Hepatocyte (in vitro differentiated cells): ENCODE results near the gene TSPO2. TPM values are rescaled to one million over a fixed set of nuclear protein-coding genes. Genes with fewer than 3 reads are reported as not detected.

Experiments
- DNase-seq: peaks from one replicate; pipeline ENCODE4 v3.0.0-alpha.2; 2016; ENCODE audit warnings: low spot score
- H2AFZ ChIP-seq: fragments of 200-600 bp; sonication (generic); 2 replicates; pipeline ENCODE4 v1.6.0; 2016; ENCODE audit warnings: antibody characterized with exemption, mild to moderate bottlenecking
- H3K27ac ChIP-seq: fragments of 200-600 bp; sonication (generic); 2 replicates; pipeline ENCODE4 v1.5.1; 2016; ENCODE audit warnings: mild to moderate bottlenecking
- H3K27me3 ChIP-seq: fragments of 200-600 bp; sonication (generic); 2 replicates; pipeline ENCODE4 v1.6.1; 2016
- H3K36me3 ChIP-seq: fragments of 200-600 bp; sonication (generic); replicated peaks from 2 replicates; pipeline ENCODE4 v1.5.1; 2016; ENCODE audit warnings: low read depth; ENCODE audit not compliant: insufficient read depth
- H3K4me1 ChIP-seq: fragments of 200-600 bp; sonication (generic); 2 replicates; pipeline ENCODE4 v1.5.1; 2016; ENCODE audit warnings: mild to moderate bottlenecking, moderate library complexity; ENCODE audit not compliant: insufficient read depth
- H3K4me2 ChIP-seq: fragments of 200-600 bp; sonication (generic); 2 replicates; pipeline ENCODE4 v1.6.0; 2016
- H3K4me3 ChIP-seq: fragments of 200-600 bp; sonication (generic); 2 replicates; pipeline ENCODE4 v1.5.1; 2016; ENCODE audit warnings: mild to moderate bottlenecking
- H3K79me2 ChIP-seq: fragments of 200-600 bp; sonication (generic); 2 replicates; pipeline ENCODE4 v1.6.0; 2017; ENCODE audit warnings: mild to moderate bottlenecking
- H3K9me2 ChIP-seq: fragments of 200-600 bp; sonication (generic); replicated peaks from 2 replicates; pipeline ENCODE4 v1.6.0; 2017; ENCODE audit warnings: mild to moderate bottlenecking; ENCODE audit not compliant: insufficient read depth
- H3K9me3 ChIP-seq: fragments of 200-600 bp; sonication (generic); 2 replicates; pipeline ENCODE4 v1.5.1; 2016; ENCODE audit warnings: low read depth, mild to moderate bottlenecking
- H4K20me1 ChIP-seq: fragments of 200-600 bp; sonication (generic); 2 replicates; pipeline ENCODE4 v1.6.0; 2016; ENCODE audit warnings: mild to moderate bottlenecking; ENCODE audit not compliant: insufficient read depth, poor library complexity, severe bottlenecking
- EZH2 ChIP-seq: fragments of 200-600 bp; sonication (generic); IDR thresholded peaks from 2 replicates; pipeline ENCODE4 v1.6.1; 2016; ENCODE audit warnings: antibody characterized with exemption, mild to moderate bottlenecking, borderline replicate concordance
- EZH2phosphoT487 ChIP-seq: fragments of 200-600 bp; sonication (generic); IDR thresholded peaks from one replicate; pipeline ENCODE4 v1.6.1; 2018; ENCODE audit warnings: antibody characterized with exemption, mild to moderate bottlenecking, low read depth, moderate library complexity; ENCODE audit not compliant: unreplicated experiment, severe bottlenecking
- WGBS: methylation state at CpG from one replicate; pipeline ENCODE4 v1.1.6; 2016; ENCODE audit warnings: low lambda C conversion rate; ENCODE audit errors: missing lambda C conversion rate; 5-methylcytosine and 5-hydroxymethylcytosine counted together
- polyA plus RNA-seq: library from polyadenylated mRNA; unstranded; fragments of >200 nt; fragmentation: Nextera tagmentation; extraction: Ambion mirVana; gene quantifications from 2 replicates; pipeline ENCODE4 v1.2.1, GENCODE V29; 2016
- total RNA-seq: library from RNA; depleted of rRNA; stranded (reverse); fragments of >200 nt; gene quantifications from 2 replicates; pipeline ENCODE4 v1.2.3, GENCODE V29; 2014
- TF ChIP-seq, protein P1 (sequence below): fragments of 200-600 bp; sonication (generic); IDR thresholded peaks from 2 replicates; pipeline ENCODE4 v1.5.1; 2016; ENCODE audit warnings: antibody characterized with exemption, mild to moderate bottlenecking; ENCODE audit not compliant: poor library complexity

Gene TSPO2
- total and polyA plus RNA-seq, 2 experiments from 2014 or later: 0.27 to 0.36 TPM

DNA sequence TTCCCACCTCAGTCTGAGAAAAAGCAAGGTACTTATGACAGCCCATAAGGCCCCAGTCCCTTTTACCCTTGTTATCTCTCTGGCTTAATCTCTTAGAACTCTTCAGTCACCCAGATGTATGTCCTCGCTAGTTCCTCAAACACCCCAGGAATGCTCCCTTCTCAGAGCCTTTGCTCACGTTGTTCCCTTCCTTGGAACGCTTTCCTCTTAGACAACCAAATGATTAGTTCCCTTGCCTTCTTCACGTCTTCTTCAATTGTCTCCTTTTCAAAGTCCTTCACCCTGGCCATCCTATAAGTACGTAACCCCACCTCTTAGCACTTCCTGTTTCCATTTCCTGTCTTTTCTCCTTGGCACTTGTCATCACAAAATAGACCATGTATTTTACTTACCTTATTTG lies 9.6 kb downstream of the TSPO2 start:
- Histone ChIP-seq H3K36me3 (no peaks in the 10 kb centered on the region), H3K9me3 (no peaks in the 10 kb centered on the region), H3K4me1 (peaks cover 77% of the 10 kb centered on the region), H3K27ac (peak overlapping the region; percentile 45), H3K27me3 (no peaks in the 10 kb centered on the region), H3K79me2 (no peaks in the 10 kb centered on the region), H2AFZ (no peak overlapping the region), H3K4me3 (no peak overlapping the region), H3K9me2 (no peaks in the 10 kb centered on the region), H3K4me2 (no peak overlapping the region), H4K20me1 (no peaks in the 10 kb centered on the region)
- 79% methylated on average over 5 of the region's 5 CpGs for WGBS
- no peak for DNase-seq
- TF ChIP-seq EZH2 (no peak), EZH2phosphoT487 (no peak)
- TF ChIP-seq, protein P1, sequence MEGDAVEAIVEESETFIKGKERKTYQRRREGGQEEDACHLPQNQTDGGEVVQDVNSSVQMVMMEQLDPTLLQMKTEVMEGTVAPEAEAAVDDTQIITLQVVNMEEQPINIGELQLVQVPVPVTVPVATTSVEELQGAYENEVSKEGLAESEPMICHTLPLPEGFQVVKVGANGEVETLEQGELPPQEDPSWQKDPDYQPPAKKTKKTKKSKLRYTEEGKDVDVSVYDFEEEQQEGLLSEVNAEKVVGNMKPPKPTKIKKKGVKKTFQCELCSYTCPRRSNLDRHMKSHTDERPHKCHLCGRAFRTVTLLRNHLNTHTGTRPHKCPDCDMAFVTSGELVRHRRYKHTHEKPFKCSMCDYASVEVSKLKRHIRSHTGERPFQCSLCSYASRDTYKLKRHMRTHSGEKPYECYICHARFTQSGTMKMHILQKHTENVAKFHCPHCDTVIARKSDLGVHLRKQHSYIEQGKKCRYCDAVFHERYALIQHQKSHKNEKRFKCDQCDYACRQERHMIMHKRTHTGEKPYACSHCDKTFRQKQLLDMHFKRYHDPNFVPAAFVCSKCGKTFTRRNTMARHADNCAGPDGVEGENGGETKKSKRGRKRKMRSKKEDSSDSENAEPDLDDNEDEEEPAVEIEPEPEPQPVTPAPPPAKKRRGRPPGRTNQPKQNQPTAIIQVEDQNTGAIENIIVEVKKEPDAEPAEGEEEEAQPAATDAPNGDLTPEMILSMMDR: no peak

DNA sequence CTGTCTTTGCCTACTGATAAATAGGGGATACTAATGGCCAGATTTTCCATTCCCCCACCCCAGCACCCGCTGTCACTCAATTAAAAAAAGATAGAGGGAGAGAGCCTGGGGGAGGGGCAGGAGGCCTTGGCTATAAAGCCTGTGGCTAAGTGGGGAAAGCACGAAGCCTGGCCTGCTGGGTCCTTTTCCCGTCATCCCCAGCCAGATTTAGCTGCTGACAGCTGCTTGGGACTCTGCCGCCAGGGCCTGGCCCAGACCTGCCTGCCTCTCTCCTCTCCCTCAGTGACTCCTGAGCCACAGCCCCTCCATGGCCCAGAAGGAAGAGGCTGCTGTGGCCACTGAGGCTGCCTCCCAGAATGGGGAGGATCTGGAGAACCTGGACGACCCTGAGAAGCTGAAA lies 10.8 kb downstream of the TSPO2 start, which contains the start of gene APOBEC2:
TSS of gene APOBEC2 (plus strand) at position 162 of the 400 bp plus-strand sequence. CDS start at position 308, 146 bp downstream.
- DNase-seq: no peak
- TF ChIP-seq EZH2phosphoT487 (no peak), EZH2 (no peak)
- TF ChIP-seq, protein P1: no peak
- H3K9me3 ChIP-seq: no peaks in the 10 kb centered on the region
- no peak within 1 kb of the TSS for H3K4me2 ChIP-seq
- no peaks in the 10 kb centered on the region for H3K36me3 ChIP-seq
- no peaks in the 10 kb centered on the region for H3K27me3 ChIP-seq
- no peak within 1 kb of the TSS for H3K4me3 ChIP-seq
- H3K27ac ChIP-seq: peak within 1 kb of the TSS; percentile 95
- H2AFZ ChIP-seq: no peak within 1 kb of the TSS
- H4K20me1 ChIP-seq: no peaks in the 10 kb centered on the region
- no peaks in the 10 kb centered on the region for H3K9me2 ChIP-seq
- peaks cover 73% of the 10 kb centered on the region for H3K4me1 ChIP-seq
- no peaks in the 10 kb centered on the region for H3K79me2 ChIP-seq
- WGBS: 56% methylated on average over 5 of the region's 5 CpGs

DNA sequence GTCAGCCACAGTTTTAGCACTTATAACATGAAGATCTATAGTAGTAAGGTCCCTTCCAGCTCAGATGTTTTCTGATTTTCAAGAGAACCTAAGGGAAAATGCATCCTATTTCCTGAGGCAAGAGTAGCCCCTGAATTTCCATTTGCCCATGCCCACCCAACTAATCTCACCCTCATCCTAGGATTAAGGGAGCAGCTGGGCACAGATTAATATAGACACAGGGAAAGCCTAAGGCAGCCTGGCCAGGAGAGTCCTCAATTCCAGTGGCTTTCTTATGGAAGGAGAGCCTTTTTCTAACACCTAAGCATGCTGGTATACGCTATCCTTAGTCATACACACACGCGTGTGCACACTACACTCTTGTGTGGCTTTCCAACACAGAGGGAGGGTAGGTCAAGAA lies 12.2 kb downstream of the TSPO2 start:
- H4K20me1 ChIP-seq: no peaks in the 10 kb centered on the region
- 96% methylated on average over 3 of the region's 3 CpGs for WGBS
- H3K9me3 ChIP-seq: no peaks in the 10 kb centered on the region
- no peaks in the 10 kb centered on the region for H3K9me2 ChIP-seq
- no peak overlapping the region for H3K4me3 ChIP-seq
- H3K4me1 ChIP-seq: peaks cover 58% of the 10 kb centered on the region
- no peaks in the 10 kb centered on the region for H3K36me3 ChIP-seq
- no peaks in the 10 kb centered on the region for H3K79me2 ChIP-seq
- H2AFZ ChIP-seq: no peak overlapping the region
- TF ChIP-seq EZH2phosphoT487: no peak
- TF ChIP-seq, protein P1: no peak
- TF ChIP-seq EZH2: no peak
- no peak for DNase-seq
- H3K27me3 ChIP-seq: no peaks in the 10 kb centered on the region
- H3K4me2 ChIP-seq: peak overlapping the region; percentile 65
- peak overlapping the region; percentile 95 for H3K27ac ChIP-seq
